NCI-H82 treated with DMSO at 0.1 percent for 48 hours (cell line): Measurements from ENCODE around the gene P2RY6.
"Not testable (repeated sequence)": the region's sequence is repeated elsewhere in the genome, so short reads cannot be mapped to it uniquely, and the experiment has no call there.

Experiments
- DNase-seq: peaks from one replicate; lab custom pipeline; 2025; ENCODE audit not compliant: unreplicated experiment; lab: John Stamatoyannopoulos, UW

P2RY6 gene

GRCh38 chr11:73259406-73260126, 12.6 kb upstream of the P2RY6 start:
- DNase-seq, result no peak

GRCh38 chr11:73260127-73260457, 12.0 kb upstream of the P2RY6 start:
- no peak for DNase-seq

GRCh38 chr11:73262851-73263495, 9.2 kb upstream of the P2RY6 start:
- no peak for DNase-seq

- DNase-seq, result no peak
Measured at GRCh38 chr11:73263640-73264039, 8.5 kb upstream of the P2RY6 start.

- DNase-seq, result no peak
Measured at GRCh38 chr11:73265278-73265810, 6.8 kb upstream of the P2RY6 start.

- no peak for DNase-seq
Measured at GRCh38 chr11:73265853-73266645, 6.1 kb upstream of the P2RY6 start.

GRCh38 chr11:73266646-73267020, 5.5 kb upstream of the P2RY6 start:
- no peak for DNase-seq

GRCh38 chr11:73267122-73267846, 4.9 kb upstream of the P2RY6 start:
- no peak for DNase-seq

GRCh38 chr11:73267906-73268540, 4.1 kb upstream of the P2RY6 start:
- DNase-seq, result no peak

GRCh38 chr11:73268671-73269271, 3.4 kb upstream of the P2RY6 start:
- DNase-seq, result no peak

- no peak for DNase-seq
Measured at GRCh38 chr11:73269459-73270015, 2.6 kb upstream of the P2RY6 start.

GRCh38 chr11:73270016-73270854, 1.9 kb upstream of the P2RY6 start:
- DNase-seq, result no peak

- no peak for DNase-seq
Measured at GRCh38 chr11:73270855-73271477, 1.2 kb upstream of the P2RY6 start.

- not testable (repeated sequence) for DNase-seq
Measured at GRCh38 chr11:73271478-73271865, 666 bp upstream of the P2RY6 start.

- DNase-seq, result no peak
Measured at GRCh38 chr11:73272680-73273038, 521 bp downstream of the P2RY6 start.

GRCh38 chr11:73273222-73273895, 1.2 kb downstream of the P2RY6 start:
- DNase-seq, result no peak

GRCh38 chr11:73274191-73274590, 2.1 kb downstream of the P2RY6 start:
- DNase-seq, result not testable (repeated sequence)

- DNase-seq, result no peak
Measured at GRCh38 chr11:73274722-73275380, 2.7 kb downstream of the P2RY6 start.
